ENCODE data around the gene HAL.
"Not testable (repeated sequence)": the region's sequence is repeated elsewhere in the genome, so short reads cannot be mapped to it uniquely, and the experiment has no call there.

Gene HAL

DNA sequence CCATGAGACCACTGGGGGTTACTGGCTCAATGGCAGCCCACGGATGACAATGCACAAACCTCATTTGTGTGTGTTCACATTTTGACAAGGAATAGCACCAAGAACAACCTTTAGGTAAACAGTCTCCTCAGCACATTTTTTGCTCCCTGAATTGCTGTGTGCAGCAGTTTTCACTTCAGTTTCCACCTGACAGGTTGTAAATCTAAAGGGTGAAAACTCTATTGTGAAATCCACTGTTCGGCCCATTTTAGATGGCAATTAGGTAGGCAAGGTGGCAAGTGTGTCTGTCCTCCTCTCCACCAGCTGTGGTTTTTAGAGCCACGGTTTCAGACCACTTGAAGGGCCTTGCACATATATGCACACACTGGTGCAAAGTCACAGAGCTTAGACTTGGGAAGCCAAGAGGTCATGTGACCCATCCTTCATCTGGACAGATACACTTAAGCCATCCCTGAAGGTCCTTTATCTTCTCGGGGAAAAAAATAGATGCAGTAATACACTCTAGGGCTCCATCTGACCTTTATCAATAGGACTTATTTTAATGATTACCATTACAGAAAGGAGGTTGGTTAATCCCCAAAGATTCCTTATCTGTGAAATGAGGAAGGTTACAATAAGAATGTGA, 23.2 kb downstream of the HAL start:
- H3K4me3 ChIP-seq (ENCODE audit: low read depth, low read length): no peak overlapping the region
- in situ Hi-C loops (cut with HindIII; ENCODE audit: low sequenced_read_pairs): no loop called here
- TF ChIP-seq, protein P1, sequence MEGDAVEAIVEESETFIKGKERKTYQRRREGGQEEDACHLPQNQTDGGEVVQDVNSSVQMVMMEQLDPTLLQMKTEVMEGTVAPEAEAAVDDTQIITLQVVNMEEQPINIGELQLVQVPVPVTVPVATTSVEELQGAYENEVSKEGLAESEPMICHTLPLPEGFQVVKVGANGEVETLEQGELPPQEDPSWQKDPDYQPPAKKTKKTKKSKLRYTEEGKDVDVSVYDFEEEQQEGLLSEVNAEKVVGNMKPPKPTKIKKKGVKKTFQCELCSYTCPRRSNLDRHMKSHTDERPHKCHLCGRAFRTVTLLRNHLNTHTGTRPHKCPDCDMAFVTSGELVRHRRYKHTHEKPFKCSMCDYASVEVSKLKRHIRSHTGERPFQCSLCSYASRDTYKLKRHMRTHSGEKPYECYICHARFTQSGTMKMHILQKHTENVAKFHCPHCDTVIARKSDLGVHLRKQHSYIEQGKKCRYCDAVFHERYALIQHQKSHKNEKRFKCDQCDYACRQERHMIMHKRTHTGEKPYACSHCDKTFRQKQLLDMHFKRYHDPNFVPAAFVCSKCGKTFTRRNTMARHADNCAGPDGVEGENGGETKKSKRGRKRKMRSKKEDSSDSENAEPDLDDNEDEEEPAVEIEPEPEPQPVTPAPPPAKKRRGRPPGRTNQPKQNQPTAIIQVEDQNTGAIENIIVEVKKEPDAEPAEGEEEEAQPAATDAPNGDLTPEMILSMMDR (IDR thresholded peaks at IDR 0.05; ENCODE audit: low read depth, low read length): no peak
- no peak for DNase-seq (ENCODE audit: low read depth, low spot score)

DNA sequence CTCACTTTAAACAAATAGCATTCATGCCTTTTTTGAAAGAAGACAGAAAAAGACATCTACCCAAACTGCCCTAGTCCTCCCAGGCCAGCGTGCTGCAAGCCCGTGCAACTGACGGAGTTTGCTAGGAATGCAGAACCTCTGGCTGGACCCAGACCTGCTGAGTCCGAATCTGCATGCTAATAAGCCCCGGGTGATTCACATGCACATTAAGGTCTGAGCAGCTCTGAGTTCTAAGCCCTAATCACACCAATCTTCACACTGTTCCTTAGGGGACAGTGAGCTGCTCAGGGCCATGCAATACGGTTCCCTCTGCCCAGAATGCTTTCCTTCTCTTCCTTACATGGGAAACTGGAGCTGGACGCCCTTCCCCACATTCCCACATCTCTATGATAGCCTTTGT, 25.2 kb downstream of the HAL start:
- H3K4me3 ChIP-seq (ENCODE audit: low read depth, low read length): no peak overlapping the region
- DNase-seq (ENCODE audit: low read depth, low spot score): no peak
- TF ChIP-seq, protein P1 (IDR thresholded peaks at IDR 0.05; ENCODE audit: low read depth, low read length): no peak
- in situ Hi-C loops (cut with HindIII; ENCODE audit: low sequenced_read_pairs): no loop called here

DNA sequence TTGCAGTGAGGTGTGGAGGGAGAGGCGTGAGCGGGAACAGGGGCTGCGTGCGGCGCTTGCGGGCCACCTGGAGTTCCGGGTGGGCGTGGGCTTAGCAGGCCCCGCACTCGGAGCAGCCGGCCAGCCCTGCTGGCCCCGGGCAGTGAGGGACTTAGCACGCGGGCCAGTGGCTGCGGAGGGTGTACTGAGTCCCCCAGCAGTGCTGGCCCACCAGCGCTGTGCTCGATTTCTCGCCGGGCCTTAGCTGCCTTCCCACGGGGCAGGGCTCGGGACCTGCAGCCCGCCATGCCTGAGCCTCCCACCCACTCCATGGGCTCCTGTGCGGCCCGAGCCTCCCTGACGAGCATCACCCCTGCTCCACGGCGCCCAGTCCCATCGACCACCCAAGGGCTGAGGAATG, 27.0 kb downstream of the HAL start:
- in situ Hi-C loops (cut with HindIII; ENCODE audit: low sequenced_read_pairs); DNase-seq (ENCODE audit: low read depth, low spot score); H3K4me3 ChIP-seq (ENCODE audit: low read depth, low read length): not testable (repeated sequence)

DNA sequence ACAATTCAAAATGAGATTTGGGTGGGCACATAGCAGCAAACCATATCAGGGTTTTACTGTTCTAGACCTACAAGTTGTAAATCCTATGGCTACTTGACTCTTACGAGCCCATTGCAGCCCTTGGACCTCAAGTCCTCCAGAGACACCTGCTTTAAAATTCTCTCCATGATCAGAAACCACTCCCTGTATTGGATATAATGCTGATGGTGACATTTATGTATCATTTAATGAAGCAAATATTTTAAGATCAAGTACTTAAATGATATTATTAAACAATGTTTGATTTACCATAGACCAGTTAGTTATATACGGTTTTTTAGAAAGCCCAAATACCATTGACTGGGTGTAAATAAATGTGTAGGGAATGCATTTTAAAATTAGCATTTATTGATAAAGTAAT, 28.8 kb downstream of the HAL start:
- in situ Hi-C loops (cut with HindIII; ENCODE audit: low sequenced_read_pairs): no loop called here
- DNase-seq (ENCODE audit: low read depth, low spot score): no peak
- TF ChIP-seq, protein P1 (IDR thresholded peaks at IDR 0.05; ENCODE audit: low read depth, low read length): no peak
- no peak overlapping the region for H3K4me3 ChIP-seq (ENCODE audit: low read depth, low read length)

DNA sequence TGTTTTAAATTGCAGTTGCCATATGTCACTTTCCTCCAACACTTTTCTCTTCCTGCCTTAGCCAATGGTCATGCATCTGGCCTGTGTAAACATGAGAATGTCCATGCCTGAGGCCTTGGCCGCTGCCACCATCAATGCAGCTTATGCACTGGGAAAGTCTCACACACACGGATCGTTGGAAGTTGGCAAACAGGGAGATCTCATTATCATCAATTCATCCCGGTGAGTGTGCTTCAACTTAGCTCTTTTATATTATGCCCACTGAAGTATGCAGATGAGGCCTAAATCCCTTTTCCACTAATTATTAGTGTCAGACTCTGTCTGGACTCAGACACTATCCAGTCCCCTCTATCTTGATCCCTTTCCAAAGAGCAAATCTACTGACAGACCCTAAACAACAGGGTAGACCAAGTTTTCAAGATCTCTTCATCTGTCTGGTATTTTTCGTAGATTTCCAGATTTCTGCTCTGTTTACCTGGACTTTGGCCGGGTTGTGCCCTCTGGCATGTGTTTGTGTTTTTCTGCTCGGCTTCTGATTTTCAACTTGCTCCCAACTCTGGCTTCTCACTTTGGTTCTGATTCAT, 29.8 kb downstream of the HAL start:
- H3K4me3 ChIP-seq (ENCODE audit: low read depth, low read length): no peak overlapping the region
- TF ChIP-seq, protein P1 (IDR thresholded peaks at IDR 0.05; ENCODE audit: low read depth, low read length): no peak
- DNase-seq (ENCODE audit: low read depth, low spot score): no peak
- in situ Hi-C loops (cut with HindIII; ENCODE audit: low sequenced_read_pairs): no loop called here

DNA sequence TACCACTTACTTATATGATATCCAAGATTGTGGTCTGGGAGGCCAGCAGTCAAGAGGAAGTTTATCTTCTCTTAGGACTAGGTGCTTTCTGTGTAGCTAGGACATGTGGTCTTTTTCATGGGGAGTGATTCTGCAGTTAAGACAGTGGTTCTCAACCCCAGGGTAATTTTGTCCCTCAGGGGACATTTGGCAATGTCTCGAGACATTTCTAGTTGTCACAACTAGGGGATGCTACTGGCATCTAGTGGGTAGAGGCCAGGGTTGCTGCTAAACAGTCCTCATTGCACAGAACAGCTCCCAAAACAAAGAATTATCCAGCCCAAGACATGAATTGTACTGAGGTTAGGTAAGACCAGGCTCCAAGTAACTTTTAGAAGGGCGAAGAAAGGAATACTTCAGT, 33.0 kb downstream of the HAL start:
- TF ChIP-seq, protein P1 (IDR thresholded peaks at IDR 0.05; ENCODE audit: low read depth, low read length): no peak
- in situ Hi-C loops (cut with HindIII; ENCODE audit: low sequenced_read_pairs): no loop called here
- H3K4me3 ChIP-seq (ENCODE audit: low read depth, low read length): no peak overlapping the region
- DNase-seq (ENCODE audit: low read depth, low spot score): no peak

DNA sequence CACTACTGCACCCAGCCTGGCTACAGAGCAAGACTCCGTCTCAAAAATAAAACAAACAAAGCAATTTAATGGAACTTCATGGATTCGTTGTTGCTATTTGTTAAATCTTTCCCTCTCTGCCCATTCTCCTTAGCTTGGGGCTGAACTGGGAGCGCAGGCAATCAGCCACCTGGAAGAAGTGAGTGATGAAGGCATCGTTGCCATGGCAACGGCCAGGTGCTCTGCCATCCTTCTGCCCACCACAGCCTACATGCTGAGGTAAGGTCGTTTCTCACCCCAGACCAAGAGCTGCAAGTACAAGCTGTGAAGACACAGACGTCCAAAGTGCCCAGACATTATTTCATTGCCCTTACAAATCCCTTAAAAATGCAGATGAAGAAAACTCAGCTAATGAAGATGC, 33.9 kb downstream of the HAL start:
- no peak for DNase-seq (ENCODE audit: low read depth, low spot score)
- H3K4me3 ChIP-seq (ENCODE audit: low read depth, low read length): no peak overlapping the region
- TF ChIP-seq, protein P1 (IDR thresholded peaks at IDR 0.05; ENCODE audit: low read depth, low read length): no peak
- in situ Hi-C loops (cut with HindIII; ENCODE audit: low sequenced_read_pairs): no loop called here
